Measurements from ENCODE around the gene PCDHGB5. TPM values are rescaled to one million over a fixed set of nuclear protein-coding genes. Genes with fewer than 3 reads are reported as not detected.

PCDHGB5 gene
- total RNA-seq, 1 donor from 2014 or later: 18.1 TPM

- no peak for DNase-seq
Observed at GRCh38 chr5:141441571-141442170, 43.9 kb downstream of the PCDHGB5 start.

Other genes with a start within 250 kb of the PCDHGB5 start
- gene PCDHB6, start 247.9 kb upstream of the PCDHGB5 start, total RNA-seq: 3.1 TPM
- 13.4 TPM for gene PCDHB7, start 225.3 kb upstream of the PCDHGB5 start, total RNA-seq
- gene PCDHB8, start 220.2 kb upstream of the PCDHGB5 start, total RNA-seq: 8.6 TPM
- 4.5 TPM for gene PCDHB16, start 215.6 kb upstream of the PCDHGB5 start, total RNA-seq
- gene PCDHB9, start 210.8 kb upstream of the PCDHGB5 start, total RNA-seq: 6.1 TPM
- 13.1 TPM for gene PCDHB10, start 205.6 kb upstream of the PCDHGB5 start, total RNA-seq
- gene PCDHB11, start 198.3 kb upstream of the PCDHGB5 start, total RNA-seq: 10.5 TPM
- gene PCDHB12, start 189.2 kb upstream of the PCDHGB5 start, total RNA-seq: 14.8 TPM
- 9.2 TPM for gene PCDHB13, start 184.0 kb upstream of the PCDHGB5 start, total RNA-seq
- gene PCDHB14, start 174.6 kb upstream of the PCDHGB5 start, total RNA-seq: 13.4 TPM
- 22.1 TPM for gene PCDHB15, start 152.6 kb upstream of the PCDHGB5 start, total RNA-seq
- gene SLC25A2, start 93.9 kb upstream of the PCDHGB5 start, total RNA-seq: not detected
- gene TAF7, start 77.2 kb upstream of the PCDHGB5 start, total RNA-seq: 127 TPM
- 4.8 TPM for gene PCDHGA1, start 67.4 kb upstream of the PCDHGB5 start, total RNA-seq
- gene PCDHGA2, start 59.2 kb upstream of the PCDHGB5 start, total RNA-seq: 6.9 TPM
- gene PCDHGA3, start 54.1 kb upstream of the PCDHGB5 start, total RNA-seq: 4.7 TPM
- 7.8 TPM for gene PCDHGB1, start 47.8 kb upstream of the PCDHGB5 start, total RNA-seq
- 8.4 TPM for gene PCDHGA4, start 42.9 kb upstream of the PCDHGB5 start, total RNA-seq
- gene PCDHGB2, start 38.0 kb upstream of the PCDHGB5 start, total RNA-seq: 8.3 TPM
- 6.6 TPM for gene PCDHGA5, start 33.8 kb upstream of the PCDHGB5 start, total RNA-seq
- gene PCDHGB3, start 27.7 kb upstream of the PCDHGB5 start, total RNA-seq: 12.3 TPM
- gene PCDHGA6, start 24.1 kb upstream of the PCDHGB5 start, total RNA-seq: 12.3 TPM
- gene PCDHGA7, start 15.2 kb upstream of the PCDHGB5 start, total RNA-seq: 8.4 TPM
- 12.9 TPM for gene PCDHGB4, start 10.2 kb upstream of the PCDHGB5 start, total RNA-seq
- gene PCDHGA8, start 5.3 kb upstream of the PCDHGB5 start, total RNA-seq: 8.0 TPM
- gene PCDHGA9, start 4.8 kb downstream of the PCDHGB5 start, total RNA-seq: 11.9 TPM
- gene PCDHGB6, start 10.1 kb downstream of the PCDHGB5 start, total RNA-seq: 12.8 TPM
- gene PCDHGA10, start 15.0 kb downstream of the PCDHGB5 start, total RNA-seq: 12.0 TPM
- 15.6 TPM for gene PCDHGB7, start 19.7 kb downstream of the PCDHGB5 start, total RNA-seq
- 16.4 TPM for gene PCDHGA11, start 23.1 kb downstream of the PCDHGB5 start, total RNA-seq
- gene PCDHGA12, start 32.6 kb downstream of the PCDHGB5 start, total RNA-seq: 6.9 TPM
- 35.6 TPM for gene PCDHGC3, start 78.0 kb downstream of the PCDHGB5 start, total RNA-seq
- 91.2 TPM for gene PCDHGC4, start 87.1 kb downstream of the PCDHGB5 start, total RNA-seq
- 6.2 TPM for gene PCDHGC5, start 91.1 kb downstream of the PCDHGB5 start, total RNA-seq
- 18.4 TPM for gene DIAPH1, start 221.1 kb downstream of the PCDHGB5 start, total RNA-seq
- gene HDAC3, start 238.9 kb downstream of the PCDHGB5 start, total RNA-seq: 46.5 TPM
- gene RELL2, start 239.1 kb downstream of the PCDHGB5 start, total RNA-seq: 8.4 TPM